HG03108 (cell line): ENCODE measurements around the gene USP15.

ENCODE experiments used
- ATAC-seq: cut with Tn5 transposase; IDR thresholded peaks from one replicate; pipeline ENCODE4 v1.9.1; 2021; ENCODE audit warnings: moderate library complexity; ENCODE audit not compliant: unreplicated experiment

The USP15 gene

DNA sequence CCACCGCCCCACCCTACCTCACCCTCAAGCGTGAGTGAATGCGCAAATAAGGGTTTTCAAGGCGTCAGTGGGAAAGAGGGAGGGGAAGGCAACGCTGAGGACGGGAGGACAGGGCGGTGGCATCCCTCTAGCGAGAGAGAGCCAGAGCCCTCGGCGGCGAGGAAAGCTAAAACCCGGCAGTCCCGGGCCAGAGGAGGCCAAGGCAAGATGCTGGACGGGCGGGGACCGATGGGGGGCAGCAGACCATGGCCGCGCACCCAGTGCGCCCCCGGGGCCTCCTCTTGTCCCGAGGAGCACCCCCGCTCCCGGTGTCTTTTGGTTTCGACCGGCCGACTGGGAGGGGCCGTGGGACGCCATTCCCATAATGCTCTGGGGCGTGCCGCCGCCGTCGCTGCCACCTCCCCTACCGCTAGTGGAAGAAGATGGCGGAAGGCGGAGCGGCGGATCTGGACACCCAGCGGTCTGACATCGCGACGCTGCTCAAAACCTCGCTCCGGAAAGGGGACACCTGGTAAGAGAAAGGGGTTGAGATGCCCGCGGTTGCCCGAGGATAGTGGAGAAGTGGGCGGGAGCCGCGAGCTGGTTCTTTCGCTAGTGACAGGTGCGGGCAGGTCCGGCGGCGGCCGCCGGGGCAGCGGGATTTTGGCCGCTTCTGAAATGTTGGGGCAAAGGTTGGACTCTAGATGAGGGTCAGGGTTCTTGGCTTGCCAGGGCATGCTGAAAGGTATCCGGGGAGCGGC lies at the start of gene USP15:
TSS of gene USP15 (plus strand) at position 412 of the 740 bp plus-strand sequence. CDS start at position 423, 11 bp downstream.
- ATAC-seq = peak; percentile 78

DNA sequence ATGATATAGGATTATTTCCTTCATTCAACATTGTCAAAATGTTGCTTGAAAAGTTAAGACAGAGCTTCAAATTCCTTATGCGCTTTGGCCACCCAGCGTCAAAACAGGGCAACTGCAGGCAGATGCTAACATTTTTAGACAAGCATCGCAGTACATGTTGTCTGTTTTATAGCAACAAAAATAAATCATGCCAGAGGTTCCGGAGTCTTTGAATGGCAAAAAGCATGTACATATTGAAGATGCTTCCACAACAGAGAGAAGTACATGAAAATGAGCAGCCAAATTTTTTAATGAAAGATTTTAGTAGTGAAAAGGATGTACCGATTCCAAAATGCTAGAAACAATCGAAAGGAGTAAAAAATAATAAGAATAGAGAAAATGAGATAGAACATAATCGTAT lies 49.8 kb upstream of the USP15 start:
- no peak for ATAC-seq

DNA sequence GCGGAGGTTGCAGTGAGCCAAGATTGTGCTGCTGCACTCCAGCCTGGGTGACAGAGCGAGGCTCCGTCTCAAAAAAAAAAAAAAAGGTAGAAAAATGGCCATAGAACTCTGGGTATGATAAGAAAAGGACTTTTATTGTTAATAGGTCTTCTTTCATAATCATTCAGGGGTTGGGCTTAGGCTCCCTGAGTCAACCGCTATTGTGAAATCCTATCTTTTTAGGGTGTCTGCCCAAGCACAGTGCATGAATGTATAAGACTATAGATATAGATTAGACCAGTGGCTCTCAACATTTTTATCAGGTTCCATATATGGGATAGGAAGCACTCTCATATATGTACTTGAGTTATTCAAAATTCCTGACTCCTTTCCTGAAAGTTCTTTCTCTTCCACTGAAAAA lies 48.7 kb upstream of the USP15 start:
- ATAC-seq = no peak

DNA sequence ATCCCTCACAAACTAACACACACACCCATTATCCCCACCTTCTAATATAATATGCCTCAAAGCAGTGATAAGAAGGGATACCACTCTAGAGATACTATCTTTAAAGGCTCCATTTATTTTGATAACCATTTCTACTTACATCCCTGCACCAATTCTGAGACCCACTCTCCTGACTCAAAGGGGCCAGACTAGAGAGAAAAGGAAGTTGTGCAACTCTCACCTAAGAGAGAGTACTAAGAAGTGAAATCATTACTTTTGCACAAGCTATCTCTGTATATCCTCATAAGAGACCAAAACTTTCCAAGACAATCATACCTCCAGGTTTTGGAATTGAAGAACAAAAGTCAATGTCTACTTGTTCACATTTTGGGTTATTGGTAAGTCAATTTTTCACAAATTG lies 45.4 kb upstream of the USP15 start:
- ATAC-seq = no peak

DNA sequence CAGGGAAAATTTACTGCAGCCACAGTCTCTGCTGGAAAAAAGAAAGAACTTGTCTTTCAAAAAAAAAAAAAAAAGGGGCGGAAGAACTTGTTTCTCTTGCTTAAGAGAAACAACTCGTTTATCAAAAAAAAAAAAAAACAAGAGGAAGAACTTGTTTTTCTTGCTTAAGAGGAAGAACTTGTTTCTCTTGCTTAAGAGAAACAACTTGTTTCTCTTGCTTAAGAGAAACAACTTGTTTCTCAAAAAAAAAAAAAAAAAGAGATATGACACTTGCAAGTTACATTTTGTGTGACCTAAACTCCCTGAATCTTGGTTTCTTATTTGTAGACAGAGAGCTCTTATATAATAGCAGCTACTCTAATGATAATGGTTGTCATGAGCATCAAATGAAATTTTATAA lies 44.7 kb upstream of the USP15 start:
- no peak for ATAC-seq

DNA sequence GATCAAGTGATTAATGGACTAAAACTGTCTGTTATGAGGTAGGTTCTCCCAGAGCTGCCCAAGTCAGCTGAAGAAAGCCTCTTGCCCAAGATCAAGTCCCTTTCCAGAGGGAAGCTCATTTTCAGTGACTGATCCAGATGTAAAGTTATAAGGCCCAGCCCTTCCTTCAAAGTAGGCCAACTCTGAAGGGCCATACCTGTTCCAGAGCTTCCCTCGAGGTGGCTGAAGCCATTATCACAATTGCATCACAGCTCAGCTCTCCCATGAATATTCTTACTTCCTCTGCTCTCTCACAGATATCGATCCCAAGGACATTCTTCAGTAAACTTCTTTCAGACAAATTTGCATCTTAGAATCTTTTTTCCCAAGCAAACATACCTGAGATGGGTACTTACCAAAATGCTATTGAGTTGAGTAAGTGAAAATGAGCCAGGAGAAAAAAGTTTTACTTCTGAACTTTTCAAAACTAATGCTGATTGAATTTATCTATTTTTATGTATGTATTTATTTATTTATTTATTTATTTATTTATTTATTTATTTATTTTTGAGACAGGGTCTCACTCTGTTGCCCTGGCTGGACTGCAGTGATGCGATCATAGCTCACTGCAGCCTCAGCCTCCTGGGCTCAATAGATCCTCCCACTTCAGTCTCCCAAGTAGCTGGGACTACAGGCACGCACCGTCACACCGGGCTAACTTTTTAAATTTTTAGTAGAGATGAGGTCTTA lies 42.6 kb upstream of the USP15 start:
- no peak for ATAC-seq

DNA sequence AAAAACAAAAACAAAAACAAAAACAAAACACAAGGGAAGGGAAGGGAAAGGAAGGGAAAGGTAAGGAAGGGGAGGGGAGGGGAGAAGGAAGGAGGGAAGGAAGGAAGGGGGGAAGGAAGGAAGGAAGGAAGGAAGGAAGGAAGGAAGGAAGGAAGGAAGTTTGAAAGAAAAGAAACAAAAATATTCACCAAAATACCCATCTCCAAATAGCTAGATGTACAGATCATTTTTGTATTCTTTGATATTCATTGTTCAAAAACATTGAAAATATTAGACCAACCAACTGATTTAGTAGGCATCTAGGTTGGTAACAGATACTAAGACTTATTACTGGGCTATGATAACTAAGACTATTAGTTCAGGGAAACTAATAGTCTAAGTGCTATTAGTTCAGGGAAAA lies 39.1 kb upstream of the USP15 start:
- no peak for ATAC-seq

DNA sequence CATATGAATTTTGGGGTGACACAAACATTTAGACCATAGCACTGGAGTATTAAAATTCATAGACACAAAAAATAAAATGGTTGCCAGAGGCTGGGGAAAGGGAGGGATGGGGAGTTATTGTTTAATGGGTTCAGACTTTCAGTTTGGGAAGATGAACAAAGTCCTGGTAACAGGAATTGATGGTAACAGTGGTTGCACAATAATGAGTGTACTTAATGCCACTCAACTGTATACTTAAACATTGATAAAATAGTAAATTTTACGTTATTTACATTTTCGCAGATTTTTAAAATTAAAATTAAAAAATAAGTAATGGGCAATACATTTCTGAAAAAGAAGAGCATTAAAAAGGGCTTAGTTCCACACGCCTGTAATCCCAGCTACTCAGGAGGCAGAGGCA lies 35.6 kb upstream of the USP15 start:
- no peak for ATAC-seq

DNA sequence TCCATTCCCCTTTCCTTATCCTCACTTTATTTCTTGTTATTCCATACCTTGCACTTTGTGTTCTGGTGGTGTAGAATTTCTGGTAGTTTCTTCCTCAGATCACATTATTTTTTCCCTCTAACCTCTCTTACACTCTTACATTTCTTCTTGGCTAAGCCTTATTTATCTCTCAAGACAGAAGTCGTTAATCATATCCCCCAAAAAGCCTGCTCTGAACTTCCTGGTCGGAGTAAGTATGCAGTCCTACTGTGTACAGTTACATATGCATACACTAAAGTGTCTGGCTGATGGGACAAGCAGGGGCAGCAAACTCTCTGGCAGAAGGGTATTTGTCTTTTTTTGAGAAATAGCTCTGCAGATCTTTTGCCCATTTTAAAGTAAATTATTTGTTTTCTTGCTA lies 33.1 kb upstream of the USP15 start:
- ATAC-seq = no peak

DNA sequence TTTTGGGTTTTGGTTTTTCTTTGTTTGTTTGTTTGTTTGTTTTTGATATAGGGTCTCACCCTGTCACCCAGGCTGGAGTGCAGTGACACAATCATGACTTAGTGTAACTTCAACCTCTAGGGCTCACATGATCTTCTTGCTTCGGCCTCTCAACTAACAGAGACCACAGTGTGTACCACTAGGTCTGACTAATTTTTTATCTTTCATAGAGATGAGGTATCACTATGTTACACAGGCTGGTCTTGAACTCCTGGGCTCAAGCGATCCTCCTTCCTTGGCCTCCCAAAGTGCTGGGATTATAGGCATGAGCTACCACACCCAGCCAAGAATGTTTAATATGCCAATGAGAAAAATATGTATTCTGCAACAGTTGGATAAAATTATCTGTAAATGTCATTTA lies 29.6 kb upstream of the USP15 start:
- ATAC-seq = no peak

DNA sequence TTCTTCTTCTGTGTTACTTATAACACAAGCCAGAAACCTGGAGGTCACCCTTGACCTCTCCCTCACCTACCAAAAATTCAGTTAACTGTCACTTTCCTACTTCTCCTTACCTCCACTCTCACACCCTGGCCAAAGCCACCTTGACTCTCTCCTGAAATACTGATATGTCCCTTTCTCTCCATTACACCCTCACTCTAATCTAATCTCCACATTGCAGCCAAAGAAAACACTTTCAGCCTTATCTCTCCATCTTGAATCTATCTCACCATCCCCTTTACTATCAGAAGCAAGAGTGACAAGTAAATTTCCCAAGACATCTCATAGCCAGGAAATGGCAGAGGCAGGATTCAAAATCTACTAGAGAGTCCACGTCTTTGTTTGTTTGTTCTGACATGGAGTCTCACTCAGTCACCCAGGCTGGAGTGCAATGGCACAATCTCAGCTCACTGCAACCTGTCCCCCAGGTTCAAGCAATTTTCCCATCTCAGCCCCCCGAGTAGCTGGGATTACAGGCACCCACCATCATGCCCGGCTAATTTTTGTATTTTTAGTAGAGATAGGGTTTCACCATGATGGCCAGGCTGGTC lies 28.0 kb upstream of the USP15 start:
- ATAC-seq = no peak

DNA sequence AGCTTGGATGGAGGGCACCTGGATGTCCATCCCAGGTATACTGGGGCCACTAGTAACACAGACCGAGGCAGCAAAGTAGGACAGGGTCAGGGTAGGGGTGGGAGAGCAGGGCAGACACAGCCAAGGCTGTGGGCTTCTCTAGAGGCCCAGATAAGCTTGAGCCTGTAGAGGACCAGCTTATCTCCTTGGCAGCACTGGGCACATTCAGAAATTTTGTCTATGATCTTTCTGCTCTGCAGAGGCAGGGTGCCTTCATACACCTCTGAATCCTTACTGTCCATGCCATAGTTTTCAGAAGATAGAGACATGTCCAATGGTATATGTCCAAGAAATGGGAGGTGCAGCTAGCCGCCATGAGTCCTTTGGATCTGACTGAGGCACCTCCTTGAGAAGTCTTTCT lies 26.4 kb upstream of the USP15 start:
- no peak for ATAC-seq

DNA sequence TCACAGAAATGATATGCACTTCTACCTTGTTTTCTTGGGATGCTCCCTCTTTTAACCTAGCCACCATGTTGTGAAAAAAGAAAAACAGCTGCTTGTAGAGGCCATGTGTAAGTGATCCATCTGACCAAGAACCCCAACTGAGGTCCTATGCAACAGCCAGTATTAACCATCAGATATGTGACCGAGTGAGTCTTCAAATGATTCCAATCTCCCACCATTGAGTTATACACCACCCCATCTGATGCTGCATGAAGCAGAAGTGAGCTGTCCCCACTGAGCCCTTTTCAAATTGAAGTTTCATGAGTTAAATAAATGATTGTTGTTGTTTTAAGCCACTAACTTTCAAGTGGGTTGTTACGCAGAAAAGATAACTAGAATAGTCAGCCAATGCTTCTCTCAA lies 20.6 kb upstream of the USP15 start:
- ATAC-seq = no peak

DNA sequence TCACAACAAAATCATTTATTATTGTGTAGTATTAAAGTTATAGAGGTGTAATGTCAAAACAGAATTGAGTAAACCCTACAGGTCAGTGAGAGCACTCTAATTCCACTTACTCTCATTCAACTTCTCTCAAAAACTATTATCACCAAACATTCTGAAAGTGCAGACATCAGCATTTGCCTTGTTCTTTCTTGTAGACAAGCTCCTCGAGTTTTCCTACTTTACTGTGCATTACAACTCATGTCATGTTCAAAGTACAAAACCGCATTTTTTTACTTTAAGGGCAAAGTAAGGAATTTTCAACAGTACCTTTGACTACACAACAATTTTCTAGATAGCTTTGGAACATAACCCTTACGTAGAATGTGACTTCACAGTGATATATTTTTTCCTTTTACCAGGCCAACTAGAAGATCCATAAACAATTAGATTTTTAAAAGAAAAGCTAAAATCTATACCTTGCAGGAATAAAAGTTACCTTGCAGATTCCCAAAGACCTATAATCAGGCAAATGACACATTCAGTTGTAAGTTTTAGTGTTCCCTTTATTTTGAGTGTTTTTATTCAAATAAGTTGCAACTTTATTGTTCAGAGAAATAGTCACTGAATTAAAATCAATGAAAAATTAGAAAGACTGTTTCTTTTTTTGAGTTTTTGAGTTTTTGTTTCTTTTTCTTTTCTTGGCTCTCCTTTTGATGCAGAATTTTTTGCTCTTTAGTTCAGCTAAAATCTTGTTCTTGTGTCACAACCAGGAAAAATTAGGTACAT lies 12.7 kb upstream of the USP15 start:
- no peak for ATAC-seq

DNA sequence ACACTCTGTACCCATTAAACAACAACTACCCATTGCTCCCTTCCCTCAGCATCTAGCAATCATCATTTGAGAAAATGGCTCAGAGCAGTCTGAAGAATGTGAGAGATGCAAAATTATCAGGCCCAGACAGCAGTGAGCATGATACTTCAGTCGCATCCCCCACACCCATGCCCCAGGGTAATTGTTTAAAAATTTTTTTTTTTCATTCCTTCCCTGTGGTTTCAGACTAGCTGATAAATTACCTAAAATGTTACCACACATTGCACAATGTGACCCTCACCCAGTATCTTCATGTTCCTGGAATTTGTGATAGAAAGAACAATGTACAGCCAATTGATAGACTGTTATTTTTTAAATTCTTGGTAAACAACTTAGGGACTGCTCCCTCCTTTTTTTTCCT lies 11.3 kb upstream of the USP15 start:
- ATAC-seq = no peak

DNA sequence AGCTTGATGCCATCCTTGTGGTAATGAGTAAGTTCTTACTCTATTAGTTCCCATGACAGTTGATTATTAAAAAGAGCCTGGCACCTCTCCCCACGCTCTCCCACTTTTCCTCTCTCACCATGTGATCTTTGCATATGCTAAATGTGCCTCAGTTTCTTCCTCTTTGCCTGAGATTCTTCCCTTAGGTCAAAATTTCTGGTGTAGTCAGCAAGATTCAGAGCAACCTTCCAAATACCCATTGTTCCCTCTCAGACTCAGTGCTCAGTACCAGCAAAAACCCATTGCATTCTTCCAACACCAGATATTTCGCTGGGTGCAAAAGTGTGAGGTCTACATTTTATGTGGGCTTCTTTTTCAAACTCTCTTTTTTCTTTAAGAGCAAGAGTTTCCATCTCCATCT lies 10.8 kb upstream of the USP15 start:
- ATAC-seq = no peak

DNA sequence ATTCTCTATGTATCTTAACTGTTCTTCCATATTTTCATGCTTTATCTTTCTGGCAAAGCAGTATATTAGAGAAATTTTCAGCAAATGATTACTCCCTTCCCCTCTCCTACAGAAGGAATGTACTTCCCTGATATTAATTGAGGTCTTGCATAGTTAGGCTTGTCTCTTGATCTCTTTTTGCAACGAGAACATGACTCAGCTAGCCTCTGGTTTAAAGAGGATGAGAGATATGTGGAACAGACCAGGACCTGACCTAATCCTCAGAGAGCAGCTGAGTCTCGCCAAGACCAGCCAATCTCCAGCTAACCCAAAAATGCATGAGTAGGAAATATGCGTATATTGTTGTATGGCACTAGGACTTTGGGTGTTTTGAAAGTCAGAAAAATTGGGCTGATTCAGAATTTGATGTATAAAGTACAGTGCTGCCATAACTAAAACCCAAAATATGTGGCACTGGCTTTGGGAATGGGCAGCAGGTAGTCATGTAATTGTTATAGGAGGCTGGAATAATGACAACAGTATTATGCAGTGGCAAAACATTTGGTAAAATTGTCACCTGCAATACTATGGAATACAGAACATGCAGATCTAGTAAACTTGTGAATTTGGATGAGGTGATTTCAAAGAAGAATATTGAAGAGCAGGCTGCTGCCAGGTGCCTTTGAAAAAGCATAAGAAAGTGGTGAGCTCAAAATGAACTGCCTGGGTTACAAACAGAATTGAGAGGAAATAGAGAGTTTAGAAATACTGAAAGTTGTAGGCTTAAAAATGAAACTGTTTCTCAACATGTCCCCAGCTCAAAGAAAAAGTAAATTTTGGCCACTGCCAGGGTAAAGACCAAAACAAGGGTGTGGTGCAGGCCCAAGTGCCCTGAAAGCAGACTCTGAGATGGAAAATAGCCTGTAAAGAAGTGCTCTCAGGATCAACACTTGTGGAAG lies 9.3 kb upstream of the USP15 start:
- peak; percentile 93 for ATAC-seq

DNA sequence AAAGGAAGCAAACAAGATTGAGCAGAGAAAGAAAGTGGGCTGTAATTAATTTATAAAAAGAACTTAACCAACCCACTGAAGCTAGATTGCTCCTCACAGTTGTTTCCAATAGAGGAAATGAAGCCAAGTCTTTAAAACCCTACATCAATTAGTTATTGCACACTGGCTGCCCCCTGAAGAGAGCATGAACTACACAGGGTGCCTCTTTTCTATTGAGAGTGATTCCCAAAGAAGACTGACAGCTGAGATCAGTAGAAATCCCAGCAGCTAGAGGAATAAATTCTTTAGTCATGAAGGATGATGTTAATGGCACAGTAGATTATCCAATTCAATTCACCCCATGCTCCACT lies 8.6 kb upstream of the USP15 start:
- ATAC-seq = no peak

DNA sequence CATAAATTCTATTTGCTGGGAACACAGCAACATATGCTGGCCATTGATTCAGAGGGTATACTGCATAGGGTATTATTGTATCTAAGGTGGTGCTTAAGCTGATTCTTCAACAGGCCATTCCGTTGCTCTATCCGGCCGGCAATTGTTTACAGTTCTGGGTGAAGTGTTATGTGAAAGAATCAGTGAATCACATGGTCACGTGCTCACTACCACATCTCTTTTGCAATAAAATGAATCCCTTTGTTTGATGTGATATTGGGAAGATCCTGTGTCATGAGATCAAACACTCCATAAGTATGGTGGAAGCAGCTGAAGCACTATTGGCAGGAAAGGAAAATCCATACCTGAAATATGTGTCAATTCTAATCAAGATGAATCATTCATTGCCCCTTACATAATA lies 7.6 kb upstream of the USP15 start:
- ATAC-seq = no peak

DNA sequence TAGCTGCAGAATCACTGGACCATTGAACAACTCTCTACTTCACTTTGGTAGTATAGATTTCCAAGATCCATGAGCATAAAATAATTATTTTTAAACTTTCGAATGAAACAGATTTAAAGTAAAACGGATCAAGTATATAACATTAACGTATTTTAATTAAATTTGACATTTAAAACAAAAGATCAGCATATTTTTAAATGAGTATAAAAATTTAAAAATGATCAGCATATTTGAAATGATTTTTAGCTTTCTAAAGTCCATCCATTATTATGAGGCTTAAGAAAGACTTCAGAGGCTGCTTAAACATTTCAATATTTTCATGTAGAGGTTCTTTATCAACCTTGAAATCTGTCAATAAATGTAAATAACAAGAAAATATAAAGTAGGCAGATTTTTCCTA lies 5.2 kb upstream of the USP15 start:
- no peak for ATAC-seq
